Measurements from ENCODE around the gene COL8A1. TPM values are rescaled to one million over a fixed set of nuclear protein-coding genes. Genes with fewer than 3 reads are reported as not detected.

COL8A1 gene
- total RNA-seq, 1 experiment from 2014 or later, result 0.08 TPM

- Histone ChIP-seq H3K4me3 (no peak overlapping the region), H3K36me3 (no peaks in the 10 kb centered on the region), H3K9me3 (replicated peaks) (no peaks in the 10 kb centered on the region), H3K4me1 (peaks cover 7% of the 10 kb centered on the region; the same call in 1 of the 2 replicates), H3K27ac (no peak overlapping the region), H3K27me3 (no peaks in the 10 kb centered on the region)
- DNase-seq, result no peak
Measured at GRCh38 chr3:99762901-99763300, 124.5 kb downstream of the COL8A1 start.

DNA sequence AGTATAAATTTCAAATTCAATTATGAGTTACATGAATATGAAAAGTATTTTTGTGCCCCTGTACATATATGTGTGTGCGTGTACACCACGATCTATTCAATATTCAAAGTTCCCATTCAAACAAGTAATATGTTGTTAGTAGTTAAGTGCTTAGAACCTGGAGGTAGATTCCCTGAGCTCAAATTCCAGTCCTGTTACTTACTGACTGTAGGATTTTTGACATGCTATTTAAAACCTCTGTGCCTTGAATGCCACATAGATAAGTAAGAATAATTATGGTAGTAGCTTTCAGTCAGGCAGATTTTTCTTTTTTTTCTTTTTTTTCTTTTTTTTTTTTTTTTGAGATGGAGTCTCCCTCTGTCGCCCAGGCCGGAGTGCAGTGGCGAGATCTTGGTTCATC, 126.0 kb downstream of the COL8A1 start:
- Histone ChIP-seq H3K4me1 (peaks cover 7% of the 10 kb centered on the region; the same call in 1 of the 2 replicates), H3K27ac (no peak overlapping the region), H3K9me3 (replicated peaks) (no peaks in the 10 kb centered on the region), H3K27me3 (no peaks in the 10 kb centered on the region), H3K36me3 (no peaks in the 10 kb centered on the region), H3K4me3 (no peak overlapping the region)
- DNase-seq, result no peak

GRCh38 chr3:99765042-99765942, 126.9 kb downstream of the COL8A1 start:
- Histone ChIP-seq H3K36me3 (no peaks in the 10 kb centered on the region), H3K4me1 (peaks cover 7% of the 10 kb centered on the region; the same call in 1 of the 2 replicates), H3K27ac (no peak overlapping the region), H3K4me3 (no peak overlapping the region), H3K27me3 (no peaks in the 10 kb centered on the region), H3K9me3 (replicated peaks) (no peaks in the 10 kb centered on the region)
- no peak for DNase-seq

- Histone ChIP-seq H3K4me1 (peaks cover 9% of the 10 kb centered on the region; the same call in 1 of the 2 replicates), H3K9me3 (replicated peaks) (no peaks in the 10 kb centered on the region), H3K4me3 (no peak overlapping the region), H3K27me3 (no peaks in the 10 kb centered on the region), H3K27ac (no peak overlapping the region), H3K36me3 (no peaks in the 10 kb centered on the region)
- DNase-seq, result no peak
Measured at GRCh38 chr3:99767291-99767690, 128.9 kb downstream of the COL8A1 start.

GRCh38 chr3:99768126-99768525, 129.7 kb downstream of the COL8A1 start:
- Histone ChIP-seq H3K4me1 (peaks cover 9% of the 10 kb centered on the region; the same call in 1 of the 2 replicates), H3K4me3 (no peak overlapping the region), H3K36me3 (no peaks in the 10 kb centered on the region), H3K27ac (no peak overlapping the region), H3K9me3 (replicated peaks) (no peaks in the 10 kb centered on the region; the same call in 1 of the 2 replicates), H3K27me3 (no peaks in the 10 kb centered on the region)
- no peak for DNase-seq

DNA sequence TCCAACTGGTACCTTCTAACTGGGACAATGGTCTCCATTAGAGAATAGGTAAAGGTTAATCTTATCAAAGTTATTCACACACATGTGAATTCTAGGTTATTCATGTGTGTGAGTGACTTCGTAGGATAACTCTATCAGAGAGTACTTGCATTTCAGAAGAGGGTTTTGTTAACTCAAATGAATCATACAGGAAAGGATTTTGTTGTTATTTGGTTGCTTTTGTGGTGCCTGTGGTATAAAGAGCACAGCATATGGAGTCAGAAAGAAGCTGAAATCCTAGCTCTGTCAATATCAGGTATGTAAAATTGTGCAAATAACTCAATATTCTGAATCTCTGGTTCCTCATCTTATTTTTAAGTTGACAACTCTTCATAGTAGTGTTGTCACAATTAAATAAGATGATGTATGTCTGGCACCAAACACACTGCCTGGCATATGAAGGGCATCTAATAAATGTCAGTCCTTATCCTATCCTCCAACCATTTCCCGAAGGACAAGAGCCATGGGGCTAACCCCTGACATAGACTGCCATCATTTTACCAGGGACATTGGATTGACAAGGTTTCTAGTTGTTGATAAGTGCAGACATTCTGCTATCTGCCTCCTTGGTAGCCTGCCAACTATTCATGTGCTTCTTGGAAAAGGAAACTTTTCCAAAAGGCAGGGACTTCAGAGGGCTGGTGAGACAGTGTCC, 130.6 kb downstream of the COL8A1 start:
- Histone ChIP-seq H3K9me3 (replicated peaks) (no peaks in the 10 kb centered on the region; the same call in 1 of the 2 replicates), H3K36me3 (no peaks in the 10 kb centered on the region), H3K27ac (no peak overlapping the region), H3K27me3 (no peaks in the 10 kb centered on the region), H3K4me1 (peaks cover 9% of the 10 kb centered on the region; the same call in 1 of the 2 replicates), H3K4me3 (no peak overlapping the region)
- DNase-seq, result no peak

GRCh38 chr3:99772171-99772570, 133.8 kb downstream of the COL8A1 start:
- Histone ChIP-seq H3K27ac (no peak overlapping the region), H3K9me3 (replicated peaks) (peaks cover under 1% of the 10 kb centered on the region; the same call in 1 of the 2 replicates), H3K4me1 (peaks cover 7% of the 10 kb centered on the region; the same call in 1 of the 2 replicates), H3K4me3 (no peak overlapping the region), H3K27me3 (no peaks in the 10 kb centered on the region), H3K36me3 (no peaks in the 10 kb centered on the region)
- no peak for DNase-seq

DNA sequence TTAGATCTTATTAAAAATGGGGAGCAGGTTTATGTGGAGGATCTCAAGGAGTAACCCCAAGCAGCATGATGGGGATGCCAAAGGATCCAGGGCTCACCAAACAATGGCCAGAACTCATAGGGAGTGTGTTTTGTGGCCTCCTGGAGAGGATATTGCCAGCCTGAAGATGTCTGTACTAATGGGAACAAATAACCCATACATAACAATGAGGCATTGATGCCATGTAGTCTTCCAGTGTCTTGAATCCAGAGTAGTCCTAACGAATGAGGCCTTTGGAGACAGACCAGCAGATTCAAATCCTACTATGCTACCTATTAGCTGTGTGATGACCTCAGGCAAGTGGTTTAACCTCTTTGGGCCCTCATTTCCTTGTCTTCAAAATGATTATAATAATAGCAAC, 134.3 kb downstream of the COL8A1 start:
- Histone ChIP-seq H3K4me1 (peaks cover 2% of the 10 kb centered on the region; the same call in 1 of the 2 replicates), H3K27ac (no peak overlapping the region), H3K36me3 (no peaks in the 10 kb centered on the region), H3K4me3 (no peak overlapping the region), H3K27me3 (no peaks in the 10 kb centered on the region), H3K9me3 (replicated peaks) (peaks cover 2% of the 10 kb centered on the region; the same call in 1 of the 2 replicates)
- DNase-seq, result no peak

GRCh38 chr3:99774467-99774866, 136.1 kb downstream of the COL8A1 start:
- no peak overlapping the region for H3K4me3 ChIP-seq
- H3K27ac ChIP-seq, result no peak overlapping the region
- H3K9me3 ChIP-seq (replicated peaks), result peaks cover 2% of the 10 kb centered on the region; the same call in 1 of the 2 replicates
- no peaks in the 10 kb centered on the region for H3K36me3 ChIP-seq
- H3K27me3 ChIP-seq, result no peaks in the 10 kb centered on the region
- DNase-seq, result no peak
- H3K4me1 ChIP-seq, result peaks cover 2% of the 10 kb centered on the region; the same call in 1 of the 2 replicates

GRCh38 chr3:99776516-99777209, 138.3 kb downstream of the COL8A1 start:
- no peak for DNase-seq

DNA sequence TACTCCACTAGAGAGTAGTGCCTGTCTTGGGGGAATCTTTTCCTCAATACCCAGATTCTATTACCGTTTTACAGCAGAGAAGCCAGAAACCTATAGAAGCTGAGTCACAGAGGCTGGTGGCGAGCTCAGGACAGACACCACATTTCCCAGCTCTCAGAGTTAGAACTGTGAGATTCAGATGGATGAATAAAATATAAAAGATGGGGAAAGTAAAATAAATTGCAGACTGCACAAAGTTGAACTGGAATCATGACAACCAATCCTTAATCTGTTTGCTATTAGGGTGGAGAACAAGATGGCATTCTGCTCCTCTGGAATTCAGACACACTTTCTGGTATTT, 138.8 kb downstream of the COL8A1 start:
- peaks cover 2% of the 10 kb centered on the region; the same call in 1 of the 2 replicates for H3K9me3 ChIP-seq (replicated peaks)
- H3K36me3 ChIP-seq, result no peaks in the 10 kb centered on the region
- H3K27me3 ChIP-seq, result no peaks in the 10 kb centered on the region
- no peak overlapping the region for H3K4me3 ChIP-seq
- peaks cover 18% of the 10 kb centered on the region for H3K4me1 ChIP-seq
- no peak overlapping the region for H3K27ac ChIP-seq
- no peak for DNase-seq

More at GRCh38 chr3:99776516-99777209, 138.3 kb downstream of the COL8A1 start:
- Histone ChIP-seq H3K27me3 (no peaks in the 10 kb centered on the region), H3K36me3 (no peaks in the 10 kb centered on the region), H3K27ac (no peak overlapping the region), H3K9me3 (replicated peaks) (peaks cover 2% of the 10 kb centered on the region; the same call in 1 of the 2 replicates), H3K4me1 (peaks cover 16% of the 10 kb centered on the region), H3K4me3 (no peak overlapping the region)

DNA sequence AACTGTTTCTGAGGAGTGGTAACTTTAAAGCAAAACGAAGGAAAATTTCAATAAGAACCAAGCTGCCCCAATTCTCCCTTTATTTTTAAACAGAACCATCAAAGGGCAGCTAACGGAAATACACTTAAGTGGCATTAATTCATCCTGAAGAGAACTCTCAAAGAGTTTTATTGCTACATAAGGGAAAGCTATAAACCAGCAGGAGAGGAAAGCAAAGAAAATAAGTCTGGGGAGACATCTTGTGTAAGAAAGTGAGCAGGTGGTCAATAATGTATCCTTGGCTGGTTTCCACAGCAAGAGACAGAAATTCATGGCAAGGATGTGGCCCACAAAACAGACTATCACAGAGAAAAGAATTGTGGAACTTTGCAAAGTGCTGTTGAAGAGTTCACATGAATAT, 139.3 kb downstream of the COL8A1 start:
- Histone ChIP-seq H3K9me3 (replicated peaks) (peaks cover 2% of the 10 kb centered on the region; the same call in 1 of the 2 replicates), H3K27ac (no peak overlapping the region), H3K27me3 (no peaks in the 10 kb centered on the region), H3K4me1 (peaks cover 21% of the 10 kb centered on the region), H3K36me3 (no peaks in the 10 kb centered on the region), H3K4me3 (no peak overlapping the region)
- DNase-seq, result peak in 1 of 2 experiments; percentile 22

DNA sequence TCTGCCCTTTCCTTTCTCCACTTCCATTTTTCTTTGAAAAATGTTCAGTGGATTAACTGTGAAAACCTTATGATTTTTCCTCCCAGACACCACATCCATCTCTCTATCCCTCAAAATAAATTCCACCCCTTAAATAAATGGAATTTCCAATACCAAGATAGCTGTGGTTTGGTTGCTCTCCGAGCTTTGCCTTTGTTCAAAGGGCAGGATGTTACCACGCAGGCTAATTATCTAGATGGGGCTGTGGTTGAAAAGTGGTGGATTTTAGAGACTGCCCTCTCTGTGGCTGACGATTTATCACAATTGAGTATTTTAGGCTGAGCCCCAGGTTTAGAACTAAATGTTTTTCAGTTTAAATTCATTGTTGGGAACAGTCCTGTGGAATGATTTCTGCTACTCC, 142.4 kb downstream of the COL8A1 start:
- Histone ChIP-seq H3K27ac (no peak overlapping the region), H3K4me1 (peaks cover 28% of the 10 kb centered on the region), H3K4me3 (no peak overlapping the region), H3K36me3 (no peaks in the 10 kb centered on the region), H3K27me3 (no peaks in the 10 kb centered on the region), H3K9me3 (replicated peaks) (0 out of 2 replicates have a peak, but pooled peaks cover 2% of the 10 kb centered on the region)
- DNase-seq, result peak; percentile 27 to 51

- H3K4me3 ChIP-seq, result no peak overlapping the region
- H3K4me1 ChIP-seq, result peaks cover 28% of the 10 kb centered on the region
- H3K9me3 ChIP-seq (replicated peaks), result 0 out of 2 replicates have a peak, but pooled peaks cover 2% of the 10 kb centered on the region
- no peak for DNase-seq
- no peaks in the 10 kb centered on the region for H3K27me3 ChIP-seq
- no peak overlapping the region for H3K27ac ChIP-seq
- no peaks in the 10 kb centered on the region for H3K36me3 ChIP-seq
Measured at GRCh38 chr3:99781761-99782160, 143.4 kb downstream of the COL8A1 start.

All from SJCRH30 (cell line).